HL-60 (cell line): Measurements from ENCODE around the gene GBP7.

Source experiments
- GABPA ChIP-seq: IDR thresholded peaks from 2 replicates; pipeline ENCODE4 v1.6.1; 2012; ENCODE audit warnings: low read depth
- POLR2AphosphoS5 ChIP-seq: IDR thresholded peaks from 2 replicates; pipeline ENCODE4 v1.6.1; 2012; ENCODE audit warnings: low read depth
- TF ChIP-seq, protein P1 (sequence below): IDR thresholded peaks from one replicate; pipeline ENCODE4 v1.5.1; 2011; ENCODE audit warnings: low read length, control low read depth, inconsistent platforms; ENCODE audit not compliant: insufficient read depth

DNA sequence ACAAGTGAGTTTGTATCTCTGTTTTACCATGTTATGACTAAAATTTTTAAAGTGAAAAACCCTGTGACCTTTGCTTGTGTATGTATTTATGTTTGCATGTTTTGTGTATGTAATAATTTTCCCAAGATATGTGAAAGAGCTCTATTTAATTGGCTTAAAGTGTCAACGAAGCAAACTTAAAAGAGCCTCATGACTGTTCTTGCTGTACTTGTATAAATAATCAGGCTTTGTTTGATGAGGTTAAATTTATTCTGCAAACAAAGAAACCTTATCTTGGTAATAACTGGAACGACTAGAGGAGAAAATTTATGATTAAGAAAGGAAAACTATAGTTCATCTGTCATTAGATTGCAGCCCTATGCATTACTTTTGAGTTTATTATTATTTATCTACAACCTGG lies 6.6 kb downstream of the GBP7 start:
- TF ChIP-seq GABPA (no peak), POLR2AphosphoS5 (no peak)
- TF ChIP-seq, protein P1, sequence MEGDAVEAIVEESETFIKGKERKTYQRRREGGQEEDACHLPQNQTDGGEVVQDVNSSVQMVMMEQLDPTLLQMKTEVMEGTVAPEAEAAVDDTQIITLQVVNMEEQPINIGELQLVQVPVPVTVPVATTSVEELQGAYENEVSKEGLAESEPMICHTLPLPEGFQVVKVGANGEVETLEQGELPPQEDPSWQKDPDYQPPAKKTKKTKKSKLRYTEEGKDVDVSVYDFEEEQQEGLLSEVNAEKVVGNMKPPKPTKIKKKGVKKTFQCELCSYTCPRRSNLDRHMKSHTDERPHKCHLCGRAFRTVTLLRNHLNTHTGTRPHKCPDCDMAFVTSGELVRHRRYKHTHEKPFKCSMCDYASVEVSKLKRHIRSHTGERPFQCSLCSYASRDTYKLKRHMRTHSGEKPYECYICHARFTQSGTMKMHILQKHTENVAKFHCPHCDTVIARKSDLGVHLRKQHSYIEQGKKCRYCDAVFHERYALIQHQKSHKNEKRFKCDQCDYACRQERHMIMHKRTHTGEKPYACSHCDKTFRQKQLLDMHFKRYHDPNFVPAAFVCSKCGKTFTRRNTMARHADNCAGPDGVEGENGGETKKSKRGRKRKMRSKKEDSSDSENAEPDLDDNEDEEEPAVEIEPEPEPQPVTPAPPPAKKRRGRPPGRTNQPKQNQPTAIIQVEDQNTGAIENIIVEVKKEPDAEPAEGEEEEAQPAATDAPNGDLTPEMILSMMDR: no peak
